Measurements from ENCODE around the gene MYO1A. TPM values are rescaled to one million over a fixed set of nuclear protein-coding genes. Genes with fewer than 3 reads are reported as not detected.
"Not testable (repeated sequence)": the region's sequence is repeated elsewhere in the genome, so short reads cannot be mapped to it uniquely, and the experiment has no call there.

Gene MYO1A
- polyA plus RNA-seq, 1 donor from 2014 or later: not detected

DNA sequence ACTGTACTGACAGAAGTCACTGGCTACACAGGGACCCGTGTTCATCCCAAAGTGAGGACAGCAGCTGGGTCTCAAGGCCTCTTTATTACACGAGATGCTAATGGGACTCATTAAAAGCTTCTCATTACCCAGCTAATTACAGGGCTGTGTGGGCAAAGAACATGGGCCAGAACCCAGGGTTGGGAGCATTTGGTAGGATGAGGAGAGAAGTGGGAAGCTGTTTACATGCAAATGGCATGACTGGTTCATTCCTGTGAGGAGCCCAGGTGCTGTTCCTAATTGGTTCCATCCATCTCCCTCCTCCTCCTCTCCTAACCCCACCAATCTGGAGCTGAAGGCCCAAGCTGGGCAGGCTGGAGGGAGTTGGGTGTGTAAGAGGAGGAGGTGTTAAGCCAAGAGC lies 24.7 kb downstream of the MYO1A start:
- Histone ChIP-seq H3K4me3 (ENCODE audit: low read length) (no peak overlapping the region), H3K9ac (ENCODE audit: low read length) (no peak overlapping the region), H4K20me1 (ENCODE audit: insufficient read depth) (no peaks in the 10 kb centered on the region), H3K27ac (ENCODE audit: low read length) (no peak overlapping the region), H3K9me2 (ENCODE audit: insufficient read depth, low read length) (no peaks in the 10 kb centered on the region), H3K4me2 (ENCODE audit: low read length) (no peak overlapping the region), H3K36me3 (ENCODE audit: insufficient read depth, low read length) (no peaks in the 10 kb centered on the region), H2AFZ (ENCODE audit: low read depth, low read length) (no peak overlapping the region), H3K79me2 (replicated peaks; ENCODE audit: insufficient read depth, low read length) (no peaks in the 10 kb centered on the region), H3K27me3 (ENCODE audit: insufficient read depth, low read depth, low read length) (no peaks in the 10 kb centered on the region), H3K9me3 (ENCODE audit: low read length) (no peaks in the 10 kb centered on the region), H3F3A (ENCODE audit: insufficient read depth, low read length, poor library complexity, severe bottlenecking) (no peaks in the 10 kb centered on the region)
- TF ChIP-seq EZH2 (IDR thresholded peaks at IDR 0.05; ENCODE audit: borderline replicate concordance, insufficient read depth, low read length, poor library complexity, severe bottlenecking): no peak
- no peak for TF ChIP-seq RAD21 (conservative IDR thresholded peaks at IDR 0.05)
- no peak for TF ChIP-seq SMC3 (conservative IDR thresholded peaks at IDR 0.05; ENCODE audit: poor library complexity)
- TF ChIP-seq TAF1 (IDR thresholded peaks at IDR 0.05; ENCODE audit: low read depth): no peak
- TF ChIP-seq MXI1 (conservative IDR thresholded peaks at IDR 0.05; ENCODE audit: poor library complexity, severe bottlenecking): no peak
- TF ChIP-seq, protein P1, sequence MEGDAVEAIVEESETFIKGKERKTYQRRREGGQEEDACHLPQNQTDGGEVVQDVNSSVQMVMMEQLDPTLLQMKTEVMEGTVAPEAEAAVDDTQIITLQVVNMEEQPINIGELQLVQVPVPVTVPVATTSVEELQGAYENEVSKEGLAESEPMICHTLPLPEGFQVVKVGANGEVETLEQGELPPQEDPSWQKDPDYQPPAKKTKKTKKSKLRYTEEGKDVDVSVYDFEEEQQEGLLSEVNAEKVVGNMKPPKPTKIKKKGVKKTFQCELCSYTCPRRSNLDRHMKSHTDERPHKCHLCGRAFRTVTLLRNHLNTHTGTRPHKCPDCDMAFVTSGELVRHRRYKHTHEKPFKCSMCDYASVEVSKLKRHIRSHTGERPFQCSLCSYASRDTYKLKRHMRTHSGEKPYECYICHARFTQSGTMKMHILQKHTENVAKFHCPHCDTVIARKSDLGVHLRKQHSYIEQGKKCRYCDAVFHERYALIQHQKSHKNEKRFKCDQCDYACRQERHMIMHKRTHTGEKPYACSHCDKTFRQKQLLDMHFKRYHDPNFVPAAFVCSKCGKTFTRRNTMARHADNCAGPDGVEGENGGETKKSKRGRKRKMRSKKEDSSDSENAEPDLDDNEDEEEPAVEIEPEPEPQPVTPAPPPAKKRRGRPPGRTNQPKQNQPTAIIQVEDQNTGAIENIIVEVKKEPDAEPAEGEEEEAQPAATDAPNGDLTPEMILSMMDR (IDR thresholded peaks at IDR 0.05; ENCODE audit: poor library complexity, severe bottlenecking): no peak
- TF ChIP-seq, protein P2, sequence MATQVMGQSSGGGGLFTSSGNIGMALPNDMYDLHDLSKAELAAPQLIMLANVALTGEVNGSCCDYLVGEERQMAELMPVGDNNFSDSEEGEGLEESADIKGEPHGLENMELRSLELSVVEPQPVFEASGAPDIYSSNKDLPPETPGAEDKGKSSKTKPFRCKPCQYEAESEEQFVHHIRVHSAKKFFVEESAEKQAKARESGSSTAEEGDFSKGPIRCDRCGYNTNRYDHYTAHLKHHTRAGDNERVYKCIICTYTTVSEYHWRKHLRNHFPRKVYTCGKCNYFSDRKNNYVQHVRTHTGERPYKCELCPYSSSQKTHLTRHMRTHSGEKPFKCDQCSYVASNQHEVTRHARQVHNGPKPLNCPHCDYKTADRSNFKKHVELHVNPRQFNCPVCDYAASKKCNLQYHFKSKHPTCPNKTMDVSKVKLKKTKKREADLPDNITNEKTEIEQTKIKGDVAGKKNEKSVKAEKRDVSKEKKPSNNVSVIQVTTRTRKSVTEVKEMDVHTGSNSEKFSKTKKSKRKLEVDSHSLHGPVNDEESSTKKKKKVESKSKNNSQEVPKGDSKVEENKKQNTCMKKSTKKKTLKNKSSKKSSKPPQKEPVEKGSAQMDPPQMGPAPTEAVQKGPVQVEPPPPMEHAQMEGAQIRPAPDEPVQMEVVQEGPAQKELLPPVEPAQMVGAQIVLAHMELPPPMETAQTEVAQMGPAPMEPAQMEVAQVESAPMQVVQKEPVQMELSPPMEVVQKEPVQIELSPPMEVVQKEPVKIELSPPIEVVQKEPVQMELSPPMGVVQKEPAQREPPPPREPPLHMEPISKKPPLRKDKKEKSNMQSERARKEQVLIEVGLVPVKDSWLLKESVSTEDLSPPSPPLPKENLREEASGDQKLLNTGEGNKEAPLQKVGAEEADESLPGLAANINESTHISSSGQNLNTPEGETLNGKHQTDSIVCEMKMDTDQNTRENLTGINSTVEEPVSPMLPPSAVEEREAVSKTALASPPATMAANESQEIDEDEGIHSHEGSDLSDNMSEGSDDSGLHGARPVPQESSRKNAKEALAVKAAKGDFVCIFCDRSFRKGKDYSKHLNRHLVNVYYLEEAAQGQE (IDR thresholded peaks at IDR 0.05; ENCODE audit: borderline replicate concordance): no peak
- TF ChIP-seq EP300 (conservative IDR thresholded peaks at IDR 0.05; ENCODE audit: poor library complexity, severe bottlenecking): no peak
- TF ChIP-seq POLR2AphosphoS5 (IDR thresholded peaks at IDR 0.05): no peak

DNA sequence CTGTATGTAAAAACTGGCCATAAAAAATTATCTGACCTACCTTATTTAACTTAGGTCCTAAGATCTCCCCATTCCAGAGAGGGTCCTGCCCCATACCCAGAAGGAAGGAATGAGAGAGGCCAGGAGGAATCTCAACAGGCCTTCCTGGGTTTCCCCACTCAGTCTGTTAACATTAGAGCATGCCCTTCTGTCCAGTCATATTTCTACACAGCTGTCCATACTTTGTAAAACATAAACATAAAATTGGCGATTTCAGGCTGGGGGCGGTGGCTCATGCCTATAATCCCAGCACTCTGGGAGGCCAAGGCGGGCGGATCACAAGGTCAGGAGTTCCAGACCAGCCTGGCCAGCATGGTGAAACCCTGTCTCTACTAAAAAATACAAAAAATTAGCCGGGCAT lies 27.6 kb downstream of the MYO1A start:
- not testable (repeated sequence) for H3K27me3 ChIP-seq (ENCODE audit: insufficient read depth, low read depth, low read length); H3K9me2 ChIP-seq (ENCODE audit: insufficient read depth, low read length); H3K36me3 ChIP-seq (ENCODE audit: insufficient read depth, low read length); H4K20me1 ChIP-seq (ENCODE audit: insufficient read depth); H3K4me2 ChIP-seq (ENCODE audit: low read length); H3F3A ChIP-seq (ENCODE audit: insufficient read depth, low read length, poor library complexity, severe bottlenecking); H3K79me2 ChIP-seq (replicated peaks; ENCODE audit: insufficient read depth, low read length); H2AFZ ChIP-seq (ENCODE audit: low read depth, low read length); H3K9me3 ChIP-seq (ENCODE audit: low read length); H3K27ac ChIP-seq (ENCODE audit: low read length); H3K9ac ChIP-seq (ENCODE audit: low read length); H3K4me3 ChIP-seq (ENCODE audit: low read length)
